HAP-1 (cell line): ENCODE measurements around the gene MAGI1.

Experiments used
- DNase-seq, 2 experiments: peaks; one replicate each; pipeline ENCODE4 v3.0.0-alpha.2; 2016 to 2020; ENCODE audit warnings: low spot score in 2 of 2
- H3K27me3 ChIP-seq: fragments of 250-450 bp; sonication (Bioruptor Pico); 2 replicates; pipeline ENCODE4 v1.5.1; 2020; ENCODE audit warnings: low read depth, mild to moderate bottlenecking, moderate library complexity
- H3K36me3 ChIP-seq: fragments of 250-450 bp; sonication (Bioruptor Pico); replicated peaks from 2 replicates; pipeline ENCODE4 v1.5.1; 2020; ENCODE audit warnings: mild to moderate bottlenecking
- H3K4me1 ChIP-seq: fragments of 250-450 bp; sonication (Bioruptor Pico); 2 replicates; pipeline ENCODE4 v1.5.1; 2020; ENCODE audit warnings: mild to moderate bottlenecking
- H3K4me3 ChIP-seq: fragments of 250-450 bp; sonication (Bioruptor Pico); 2 replicates; pipeline ENCODE4 v1.5.1; 2020; ENCODE audit warnings: mild to moderate bottlenecking, moderate library complexity
- H3K9me3 ChIP-seq: fragments of 250-450 bp; sonication (Bioruptor Pico); 2 replicates; pipeline ENCODE4 v1.5.1; 2020; ENCODE audit warnings: mild to moderate bottlenecking, moderate library complexity
- in situ Hi-C: fragments of 300-500 bp; cut with MboI; formaldehyde crosslinking; loops from 3 replicates; pipeline ENCODE4 v1.14.3; 2020; ENCODE audit warnings: low sequenced_read_pairs, inconsistent platforms, mixed read lengths

Gene MAGI1

GRCh38 chr3:65412588-65412987, 626.1 kb downstream of the MAGI1 start:
- no peak overlapping the region for H3K4me3 ChIP-seq

GRCh38 chr3:65411367-65411766, 627.4 kb downstream of the MAGI1 start:
- Histone ChIP-seq H3K4me3 (no peak overlapping the region), H3K36me3 (no peaks in the 10 kb centered on the region), H3K27me3 (no peaks in the 10 kb centered on the region), H3K9me3 (no peaks in the 10 kb centered on the region), H3K4me1 (no peaks in the 10 kb centered on the region)
- DNase-seq: no peak
- in situ Hi-C loops: no loop called here

More at GRCh38 chr3:65412588-65412987, 626.1 kb downstream of the MAGI1 start:
- DNase-seq: no peak
- no peaks in the 10 kb centered on the region for H3K36me3 ChIP-seq
- no peaks in the 10 kb centered on the region for H3K9me3 ChIP-seq
- no peaks in the 10 kb centered on the region for H3K4me1 ChIP-seq
- in situ Hi-C loops: no loop called here
- no peaks in the 10 kb centered on the region for H3K27me3 ChIP-seq

GRCh38 chr3:65409176-65409569, 629.5 kb downstream of the MAGI1 start:
- H3K4me3 ChIP-seq: no peak overlapping the region
- H3K27me3 ChIP-seq: no peaks in the 10 kb centered on the region
- no peaks in the 10 kb centered on the region for H3K4me1 ChIP-seq
- H3K36me3 ChIP-seq: no peaks in the 10 kb centered on the region
- DNase-seq: no peak
- no peaks in the 10 kb centered on the region for H3K9me3 ChIP-seq
- in situ Hi-C loops: no loop called here

- in situ Hi-C loops: no loop called here
- Histone ChIP-seq H3K4me1 (no peaks in the 10 kb centered on the region), H3K4me3 (no peak overlapping the region), H3K36me3 (no peaks in the 10 kb centered on the region), H3K27me3 (no peaks in the 10 kb centered on the region), H3K9me3 (no peaks in the 10 kb centered on the region)
- DNase-seq: no peak
Measured at GRCh38 chr3:65408531-65409175, 630.1 kb downstream of the MAGI1 start.

GRCh38 chr3:65406470-65406869, 632.2 kb downstream of the MAGI1 start:
- Histone ChIP-seq H3K27me3 (no peaks in the 10 kb centered on the region), H3K9me3 (no peaks in the 10 kb centered on the region), H3K36me3 (no peaks in the 10 kb centered on the region), H3K4me3 (no peak overlapping the region), H3K4me1 (no peaks in the 10 kb centered on the region)
- in situ Hi-C loops: no loop called here
- DNase-seq: no peak

- H3K4me3 ChIP-seq: no peak overlapping the region
- DNase-seq: no peak
- H3K36me3 ChIP-seq: no peaks in the 10 kb centered on the region
- no peaks in the 10 kb centered on the region; the same call in 1 of the 2 replicates for H3K4me1 ChIP-seq
- H3K9me3 ChIP-seq: no peaks in the 10 kb centered on the region
- in situ Hi-C loops: no loop called here
- H3K27me3 ChIP-seq: no peaks in the 10 kb centered on the region
Measured at GRCh38 chr3:65402597-65402996, 636.1 kb downstream of the MAGI1 start.

- Histone ChIP-seq H3K27me3 (no peaks in the 10 kb centered on the region), H3K9me3 (no peaks in the 10 kb centered on the region), H3K4me1 (no peaks in the 10 kb centered on the region; the same call in 1 of the 2 replicates), H3K4me3 (no peak overlapping the region), H3K36me3 (no peaks in the 10 kb centered on the region)
- in situ Hi-C loops: no loop called here
- no peak for DNase-seq
Measured at GRCh38 chr3:65401359-65402305, 637.1 kb downstream of the MAGI1 start.

- no peak overlapping the region for H3K4me3 ChIP-seq
- H3K27me3 ChIP-seq: no peaks in the 10 kb centered on the region
- in situ Hi-C loops: no loop called here
Measured at GRCh38 chr3:65400899-65401298, 637.8 kb downstream of the MAGI1 start.

GRCh38 chr3:65398953-65399352, 639.8 kb downstream of the MAGI1 start:
- no peak for DNase-seq
- in situ Hi-C loops: no loop called here
- Histone ChIP-seq H3K4me3 (no peak overlapping the region), H3K9me3 (no peaks in the 10 kb centered on the region), H3K27me3 (no peaks in the 10 kb centered on the region), H3K4me1 (no peaks in the 10 kb centered on the region; the same call in 1 of the 2 replicates), H3K36me3 (no peaks in the 10 kb centered on the region)

More at GRCh38 chr3:65400899-65401298, 637.8 kb downstream of the MAGI1 start:
- Histone ChIP-seq H3K9me3 (no peaks in the 10 kb centered on the region), H3K4me1 (no peaks in the 10 kb centered on the region; the same call in 1 of the 2 replicates), H3K36me3 (no peaks in the 10 kb centered on the region)
- DNase-seq: peak in 1 of 2 experiments; percentile 6

- Histone ChIP-seq H3K4me3 (no peak overlapping the region), H3K27me3 (no peaks in the 10 kb centered on the region), H3K36me3 (no peaks in the 10 kb centered on the region), H3K9me3 (no peaks in the 10 kb centered on the region), H3K4me1 (no peaks in the 10 kb centered on the region; the same call in 1 of the 2 replicates)
- in situ Hi-C loops: no loop called here
- DNase-seq: no peak
Measured at GRCh38 chr3:65396078-65396477, 642.6 kb downstream of the MAGI1 start.

GRCh38 chr3:65391068-65391467, 647.6 kb downstream of the MAGI1 start:
- no peak for DNase-seq
- H3K9me3 ChIP-seq: no peaks in the 10 kb centered on the region
- H3K36me3 ChIP-seq: no peaks in the 10 kb centered on the region
- H3K4me3 ChIP-seq: no peak overlapping the region
- no peaks in the 10 kb centered on the region for H3K27me3 ChIP-seq
- in situ Hi-C loops: no loop called here
- no peaks in the 10 kb centered on the region for H3K4me1 ChIP-seq

GRCh38 chr3:65385805-65386204, 652.9 kb downstream of the MAGI1 start:
- Histone ChIP-seq H3K9me3 (no peaks in the 10 kb centered on the region), H3K4me1 (no peaks in the 10 kb centered on the region), H3K4me3 (no peak overlapping the region), H3K36me3 (no peaks in the 10 kb centered on the region), H3K27me3 (no peaks in the 10 kb centered on the region)
- in situ Hi-C loops: no loop called here
- no peak for DNase-seq

GRCh38 chr3:65381496-65382010, 657.2 kb downstream of the MAGI1 start:
- Histone ChIP-seq H3K9me3 (no peaks in the 10 kb centered on the region), H3K36me3 (no peaks in the 10 kb centered on the region), H3K4me1 (no peaks in the 10 kb centered on the region), H3K27me3 (no peaks in the 10 kb centered on the region), H3K4me3 (no peak overlapping the region)
- in situ Hi-C loops: no loop called here
- no peak for DNase-seq

- H3K4me3 ChIP-seq: no peak overlapping the region
- H3K9me3 ChIP-seq: no peaks in the 10 kb centered on the region
- no peak for DNase-seq
- in situ Hi-C loops: no loop called here
- H3K4me1 ChIP-seq: no peaks in the 10 kb centered on the region
- H3K36me3 ChIP-seq: no peaks in the 10 kb centered on the region
- H3K27me3 ChIP-seq: no peaks in the 10 kb centered on the region
Measured at GRCh38 chr3:65379223-65379622, 659.5 kb downstream of the MAGI1 start.
